DLD1 (cell line): Measurements from ENCODE around the gene ZNF287.
"Not testable (repeated sequence)": the region's sequence is repeated elsewhere in the genome, so short reads cannot be mapped to it uniquely, and the experiment has no call there.

Experiments used
- in situ Hi-C: cut with HindIII; loops from 2 replicates; pipeline ENCODE4 v1.10.0; 2017; ENCODE audit warnings: low sequenced_read_pairs

The ZNF287 gene

GRCh38 chr17:16568541-16569357, at the start of gene ZNF287:
Gene ZNF287 (minus strand): TSS chr17:16569204. CDS start chr17:16567731, 1,473 bp downstream.
- in situ Hi-C loops: no loop called here

GRCh38 chr17:16617481-16618060, 48.6 kb upstream of the ZNF287 start:
- in situ Hi-C loops: no loop called here

GRCh38 chr17:16599537-16599936, 30.5 kb upstream of the ZNF287 start:
- in situ Hi-C loops: no loop called here

GRCh38 chr17:16593356-16594102, 24.5 kb upstream of the ZNF287 start:
- in situ Hi-C loops: no loop called here

- in situ Hi-C loops: no loop called here
Observed at GRCh38 chr17:16589097-16589969, 20.3 kb upstream of the ZNF287 start.

- in situ Hi-C loops: no loop called here
Observed at GRCh38 chr17:16585796-16586195, 16.8 kb upstream of the ZNF287 start.

GRCh38 chr17:16584273-16584995, 15.4 kb upstream of the ZNF287 start:
- in situ Hi-C loops: no loop called here

GRCh38 chr17:16583781-16584180, 14.8 kb upstream of the ZNF287 start:
- in situ Hi-C loops: no loop called here

- in situ Hi-C loops: no loop called here
Observed at GRCh38 chr17:16573466-16573865, 4.5 kb upstream of the ZNF287 start.

- in situ Hi-C loops: no loop called here
Observed at GRCh38 chr17:16569358-16569712, 331 bp upstream of the ZNF287 start.

GRCh38 chr17:16552637-16553045, 16.4 kb downstream of the ZNF287 start:
- in situ Hi-C loops: loop anchor here (5.0 kb wide), 1 partner anchor 45 kb away; no protein-coding TSS in a partner anchor

GRCh38 chr17:16551878-16552636, 16.9 kb downstream of the ZNF287 start:
- in situ Hi-C loops: loop anchor here (5.0 kb wide), 1 partner anchor 45 kb away; no protein-coding TSS in a partner anchor

- in situ Hi-C loops: no loop called here
Observed at GRCh38 chr17:16537130-16537458, 31.9 kb downstream of the ZNF287 start.

GRCh38 chr17:16534236-16534635, 34.8 kb downstream of the ZNF287 start:
- in situ Hi-C loops: no loop called here

- in situ Hi-C loops: no loop called here
Observed at GRCh38 chr17:16529906-16530305, 39.1 kb downstream of the ZNF287 start.

- in situ Hi-C loops: no loop called here
Observed at GRCh38 chr17:16527298-16527697, 41.7 kb downstream of the ZNF287 start.

- in situ Hi-C loops: not testable (repeated sequence)
Observed at GRCh38 chr17:16525556-16525955, 43.4 kb downstream of the ZNF287 start.

- in situ Hi-C loops: loop anchor here (5.0 kb wide), 1 partner anchor 44 kb away; no protein-coding TSS in a partner anchor
Observed at GRCh38 chr17:16521070-16521727, 47.8 kb downstream of the ZNF287 start.

GRCh38 chr17:16519021-16519420, 50.0 kb downstream of the ZNF287 start:
- in situ Hi-C loops: no loop called here
